ENCODE measurements around the gene NUCB2. TPM values are rescaled to one million over a fixed set of nuclear protein-coding genes. Genes with fewer than 3 reads are reported as not detected.
A peak's percentile ranks its signal among the peaks of the same experiment; 100 is the strongest.

Gene NUCB2
- total RNA-seq, 2 experiments from 2014 or later = 187 to 210 TPM

- Mint-ChIP-seq H3K4me1 (ENCODE audit: low read depth) (peaks cover 47% of the 10 kb centered on the region), H3K9me3 (ENCODE audit: insufficient read depth) (no peaks in the 10 kb centered on the region), H3K4me3 (no peak overlapping the region), H3K36me3 (ENCODE audit: low read depth) (peaks cover 4% of the 10 kb centered on the region), H3K27ac (no peak overlapping the region), H3K27me3 (ENCODE audit: low read depth) (no peaks in the 10 kb centered on the region)
- DNase-seq (no peak), ATAC-seq (no peak)
- CTCF ChIA-PET = interaction anchor here (0.7 to 1.4 kb wide), 3 partner anchors 18 to 43 kb away, joined by 3 to 7 read pairs (median 3); no protein-coding TSS in a partner anchor
- POLR2A ChIA-PET = interaction anchor here (0.6 kb wide), 1 partner anchor 65 kb away, joined by 4 read pairs; no protein-coding TSS in a partner anchor
These were observed 3.7 kb upstream of the NUCB2 start for GRCh38 chr11:17272801-17273200.

GRCh38 chr11:17273211-17273610, 3.3 kb upstream of the NUCB2 start:
- no peaks in the 10 kb centered on the region for H3K9me3 Mint-ChIP-seq (ENCODE audit: insufficient read depth)
- ChIA-PET POLR2A (interaction anchor here (0.6 kb wide), 1 partner anchor 65 kb away, joined by 4 read pairs; no protein-coding TSS in a partner anchor), CTCF (interaction anchor here (0.7 to 1.4 kb wide), 4 partner anchors 14 to 43 kb away, joined by 3 to 7 read pairs (median 3); no protein-coding TSS in a partner anchor)
- peaks cover 4% of the 10 kb centered on the region for H3K36me3 Mint-ChIP-seq (ENCODE audit: low read depth)
- H3K27me3 Mint-ChIP-seq (ENCODE audit: low read depth) = no peaks in the 10 kb centered on the region
- DNase-seq = no peak
- no peak overlapping the region for H3K4me3 Mint-ChIP-seq
- H3K27ac Mint-ChIP-seq = no peak overlapping the region
- ATAC-seq = no peak
- H3K4me1 Mint-ChIP-seq (ENCODE audit: low read depth) = peaks cover 44% of the 10 kb centered on the region

GRCh38 chr11:17273668-17274282, 2.8 kb upstream of the NUCB2 start:
- no peaks in the 10 kb centered on the region for H3K27me3 Mint-ChIP-seq (ENCODE audit: low read depth)
- ChIA-PET CTCF (interaction anchor here (0.7 to 2.1 kb wide), 4 partner anchors 15 to 80 kb away, joined by 3 to 9 read pairs (median 5); no protein-coding TSS in a partner anchor), POLR2A (no interaction called here)
- no peaks in the 10 kb centered on the region for H3K9me3 Mint-ChIP-seq (ENCODE audit: insufficient read depth)
- peaks cover 47% of the 10 kb centered on the region for H3K4me1 Mint-ChIP-seq (ENCODE audit: low read depth)
- DNase-seq = peak; percentile 34
- no peak overlapping the region for H3K4me3 Mint-ChIP-seq
- no peak overlapping the region for H3K27ac Mint-ChIP-seq
- ATAC-seq = no peak
- peaks cover 8% of the 10 kb centered on the region for H3K36me3 Mint-ChIP-seq (ENCODE audit: low read depth)

- H3K36me3 Mint-ChIP-seq (ENCODE audit: low read depth) = peaks cover 14% of the 10 kb centered on the region
- no peak for DNase-seq
- H3K27me3 Mint-ChIP-seq (ENCODE audit: low read depth) = no peaks in the 10 kb centered on the region
- ATAC-seq = no peak
- ChIA-PET CTCF (interaction anchor here (0.8 to 3.6 kb wide), 8 partner anchors 9 to 79 kb away, joined by 3 to 30 read pairs (median 4); no protein-coding TSS in a partner anchor), POLR2A (interaction anchor here (0.8 to 2.9 kb wide), 16 partner anchors 8 to 198 kb away, joined by 3 to 26 read pairs (median 4); partner anchors contain the start of genes PIK3C2A and RPS13)
- peaks cover 53% of the 10 kb centered on the region for H3K4me1 Mint-ChIP-seq (ENCODE audit: low read depth)
- no peaks in the 10 kb centered on the region for H3K9me3 Mint-ChIP-seq (ENCODE audit: insufficient read depth)
- H3K27ac Mint-ChIP-seq = peak overlapping the region; percentile 95
- H3K4me3 Mint-ChIP-seq = peak overlapping the region; percentile 90
These were observed 921 bp upstream of the NUCB2 start for GRCh38 chr11:17275400-17276235.

GRCh38 chr11:17277024-17277584, 565 bp downstream of the NUCB2 start:
- Mint-ChIP-seq H3K4me1 (ENCODE audit: low read depth) (peaks cover 61% of the 10 kb centered on the region), H3K27ac (peak overlapping the region; percentile 95), H3K9me3 (ENCODE audit: insufficient read depth) (no peaks in the 10 kb centered on the region), H3K27me3 (ENCODE audit: low read depth) (no peaks in the 10 kb centered on the region), H3K4me3 (peak overlapping the region; percentile 90), H3K36me3 (ENCODE audit: low read depth) (peaks cover 21% of the 10 kb centered on the region)
- POLR2A ChIA-PET = interaction anchor here (0.8 to 2.9 kb wide), 13 partner anchors 9 to 1249 kb away, joined by 3 to 26 read pairs (median 4); partner anchors contain the start of genes PIK3C2A, RPS13 and TSG101
- ATAC-seq = peak; percentile 29
- DNase-seq = peak; percentile 57
- CTCF ChIA-PET = interaction anchor here (1.1 to 3.6 kb wide), 5 partner anchors 9 to 67 kb away, joined by 3 to 30 read pairs (median 6); no protein-coding TSS in a partner anchor

GRCh38 chr11:17280494-17281127, 4.1 kb downstream of the NUCB2 start:
- H3K9me3 Mint-ChIP-seq (ENCODE audit: insufficient read depth) = peaks cover 4% of the 10 kb centered on the region
- POLR2A ChIA-PET = interaction anchor here (0.6 kb wide), 1 partner anchor 25 kb away, joined by 6 read pairs; no protein-coding TSS in a partner anchor
- no peaks in the 10 kb centered on the region for H3K27me3 Mint-ChIP-seq (ENCODE audit: low read depth)
- no peak for DNase-seq
- ATAC-seq = no peak
- CTCF ChIA-PET = interaction anchor here (0.8 to 5.5 kb wide), 3 partner anchors 9 to 51 kb away, joined by 3 to 29 read pairs (median 3); no protein-coding TSS in a partner anchor
- peaks cover 44% of the 10 kb centered on the region for H3K36me3 Mint-ChIP-seq (ENCODE audit: low read depth)
- H3K27ac Mint-ChIP-seq = peak overlapping the region; percentile 67
- peak overlapping the region; percentile 62 for H3K4me3 Mint-ChIP-seq
- H3K4me1 Mint-ChIP-seq (ENCODE audit: low read depth) = peaks cover 54% of the 10 kb centered on the region

- peaks cover 53% of the 10 kb centered on the region for H3K4me1 Mint-ChIP-seq (ENCODE audit: low read depth)
- no peak for ATAC-seq
- peaks cover 4% of the 10 kb centered on the region for H3K9me3 Mint-ChIP-seq (ENCODE audit: insufficient read depth)
- peaks cover 62% of the 10 kb centered on the region for H3K36me3 Mint-ChIP-seq (ENCODE audit: low read depth)
- ChIA-PET CTCF (interaction anchor here (0.6 to 2.3 kb wide), 7 partner anchors 9 to 78 kb away, joined by 3 to 16 read pairs (median 3); partner anchors contain the start of gene PIK3C2A), POLR2A (interaction anchor here (0.5 to 3.0 kb wide), 4 partner anchors 10 to 376 kb away, joined by 3 to 26 read pairs (median 3); partner anchors contain the start of gene NUCB2)
- DNase-seq = no peak
- H3K27me3 Mint-ChIP-seq (ENCODE audit: low read depth) = no peaks in the 10 kb centered on the region
- no peak overlapping the region for H3K4me3 Mint-ChIP-seq
- H3K27ac Mint-ChIP-seq = peak overlapping the region; percentile 57
These were observed 9.8 kb downstream of the NUCB2 start for GRCh38 chr11:17286332-17286731.

- H3K27me3 Mint-ChIP-seq (ENCODE audit: low read depth) = no peaks in the 10 kb centered on the region
- peak; percentile 47 for DNase-seq
These were observed 10.5 kb downstream of the NUCB2 start for GRCh38 chr11:17287058-17287457.

GRCh38 chr11:17291710-17292109, 15.2 kb downstream of the NUCB2 start:
- H3K9me3 Mint-ChIP-seq (ENCODE audit: insufficient read depth) = no peaks in the 10 kb centered on the region
- no peak for DNase-seq
- ChIA-PET POLR2A (no interaction called here), CTCF (interaction anchor here (0.7 kb wide), 1 partner anchor 42 kb away, joined by 3 read pairs; no protein-coding TSS in a partner anchor)
- H3K27me3 Mint-ChIP-seq (ENCODE audit: low read depth) = no peaks in the 10 kb centered on the region
- peaks cover 59% of the 10 kb centered on the region for H3K36me3 Mint-ChIP-seq (ENCODE audit: low read depth)
- no peak overlapping the region for H3K27ac Mint-ChIP-seq
- H3K4me1 Mint-ChIP-seq (ENCODE audit: low read depth) = peaks cover 43% of the 10 kb centered on the region
- no peak for ATAC-seq
- H3K4me3 Mint-ChIP-seq = no peak overlapping the region

More at GRCh38 chr11:17287058-17287457, 10.5 kb downstream of the NUCB2 start:
- Mint-ChIP-seq H3K27ac (peak overlapping the region; percentile 37), H3K4me1 (ENCODE audit: low read depth) (peaks cover 50% of the 10 kb centered on the region), H3K36me3 (ENCODE audit: low read depth) (peaks cover 63% of the 10 kb centered on the region), H3K4me3 (no peak overlapping the region), H3K9me3 (ENCODE audit: insufficient read depth) (peaks cover 4% of the 10 kb centered on the region)
- CTCF ChIA-PET = interaction anchor here (1.5 to 2.3 kb wide), 2 partner anchors 57 to 67 kb away, joined by 5 to 16 read pairs; no protein-coding TSS in a partner anchor
- POLR2A ChIA-PET = interaction anchor here (3.0 kb wide), 1 partner anchor 11 kb away, joined by 26 read pairs; the partner anchor contains the start of gene NUCB2
- peak; percentile 55 for ATAC-seq

GRCh38 chr11:17293311-17293710, 16.8 kb downstream of the NUCB2 start:
- ChIA-PET POLR2A (no interaction called here), CTCF (no interaction called here)
- Mint-ChIP-seq H3K9me3 (ENCODE audit: insufficient read depth) (no peaks in the 10 kb centered on the region), H3K4me3 (no peak overlapping the region), H3K36me3 (ENCODE audit: low read depth) (peaks cover 57% of the 10 kb centered on the region), H3K27ac (no peak overlapping the region), H3K27me3 (ENCODE audit: low read depth) (no peaks in the 10 kb centered on the region), H3K4me1 (ENCODE audit: low read depth) (peaks cover 42% of the 10 kb centered on the region)
- DNase-seq = no peak
- no peak for ATAC-seq

GRCh38 chr11:17294033-17294432, 17.5 kb downstream of the NUCB2 start:
- ChIA-PET CTCF (no interaction called here), POLR2A (no interaction called here)
- no peaks in the 10 kb centered on the region for H3K9me3 Mint-ChIP-seq (ENCODE audit: insufficient read depth)
- ATAC-seq = no peak
- H3K4me3 Mint-ChIP-seq = no peak overlapping the region
- DNase-seq = no peak
- no peaks in the 10 kb centered on the region for H3K27me3 Mint-ChIP-seq (ENCODE audit: low read depth)
- peaks cover 61% of the 10 kb centered on the region for H3K36me3 Mint-ChIP-seq (ENCODE audit: low read depth)
- no peak overlapping the region for H3K27ac Mint-ChIP-seq
- peaks cover 41% of the 10 kb centered on the region for H3K4me1 Mint-ChIP-seq (ENCODE audit: low read depth)
